Stimulated activated CD8-positive, alpha-beta memory T cell treated with anti-CD3 and anti-CD28 coated beads, Interleukin-12 subunit alpha, Interleukin-12 subunit beta, amount 100 ng/mL, for 24 hours (primary cell): ENCODE data around the gene PACSIN1.

Experiments used
- DNase-seq: peaks from one replicate; pipeline ENCODE4 v3.0.0-alpha.2; 2020; ENCODE audit errors: extremely low read depth

The PACSIN1 gene

DNA sequence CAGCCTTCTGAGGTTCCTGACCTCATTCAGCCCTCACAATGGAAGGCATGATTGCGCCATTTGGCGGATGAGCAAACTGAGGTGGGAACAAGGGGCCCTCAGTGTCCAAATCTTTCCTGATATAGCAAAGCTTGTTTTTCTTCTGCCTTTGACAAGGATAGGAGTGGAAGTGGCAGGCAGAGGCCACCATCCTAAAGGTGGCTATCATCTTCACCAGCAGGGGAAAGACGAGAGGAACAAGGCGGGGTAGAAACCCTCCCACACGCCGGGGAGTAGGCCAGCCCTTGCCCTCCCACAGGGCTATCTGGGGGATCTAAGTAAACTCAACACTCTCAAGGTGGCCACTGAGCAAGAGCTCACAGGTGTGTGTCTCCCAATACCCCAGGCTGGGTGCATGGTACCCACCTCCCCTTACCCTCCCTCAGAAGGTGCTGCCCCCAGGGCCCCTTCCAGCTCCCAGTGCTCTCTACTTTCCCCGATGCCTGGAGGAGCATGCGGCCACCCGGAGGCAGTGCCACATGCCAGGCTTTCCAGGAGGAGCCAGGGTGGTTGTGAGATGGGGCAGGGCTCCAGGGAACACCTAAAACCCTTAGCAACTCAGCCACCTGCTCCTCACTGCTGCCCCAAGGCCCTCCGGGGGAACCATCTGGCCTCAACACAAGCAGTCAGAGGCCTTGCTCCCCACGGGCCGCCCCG, 79.0 kb downstream of the PACSIN1 start:
- no peak for DNase-seq

DNA sequence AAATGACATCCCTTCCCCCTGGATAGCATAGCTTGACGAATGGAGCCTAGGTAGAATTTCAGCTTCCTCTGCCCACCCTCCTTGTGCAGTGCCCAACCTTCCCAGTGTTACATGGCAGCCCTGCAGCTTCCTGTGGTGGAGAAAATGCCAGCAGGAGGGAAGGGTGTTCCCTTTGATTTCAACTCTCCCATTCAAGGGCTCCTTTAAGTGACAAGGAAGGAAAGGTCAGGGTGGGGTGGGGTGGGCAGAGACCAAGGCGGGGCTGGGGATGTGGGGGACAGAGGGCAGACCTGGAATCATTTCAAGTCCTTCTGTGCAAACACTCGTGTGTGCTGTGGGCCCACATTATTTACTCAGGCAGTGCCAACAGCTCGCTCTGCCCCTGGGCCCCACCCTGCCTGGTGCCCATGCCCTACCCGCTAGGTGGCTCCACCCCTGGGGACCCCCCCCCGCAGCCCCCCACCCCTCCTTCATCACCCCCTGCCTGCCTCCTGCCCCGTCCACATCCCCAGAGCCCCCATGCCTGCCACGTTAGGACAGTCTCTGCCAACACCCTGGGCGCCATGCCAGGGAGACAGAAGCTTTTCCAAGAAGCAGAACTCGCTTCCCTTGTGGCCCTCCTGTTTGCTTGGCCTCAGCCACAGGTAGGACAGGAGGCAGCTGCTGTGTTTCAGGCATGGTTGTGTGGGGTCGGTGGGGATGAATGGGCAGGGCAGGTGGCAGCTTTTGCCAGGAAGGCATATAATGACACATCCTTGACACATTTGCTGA, 80.9 kb downstream of the PACSIN1 start:
- DNase-seq, result no peak

DNA sequence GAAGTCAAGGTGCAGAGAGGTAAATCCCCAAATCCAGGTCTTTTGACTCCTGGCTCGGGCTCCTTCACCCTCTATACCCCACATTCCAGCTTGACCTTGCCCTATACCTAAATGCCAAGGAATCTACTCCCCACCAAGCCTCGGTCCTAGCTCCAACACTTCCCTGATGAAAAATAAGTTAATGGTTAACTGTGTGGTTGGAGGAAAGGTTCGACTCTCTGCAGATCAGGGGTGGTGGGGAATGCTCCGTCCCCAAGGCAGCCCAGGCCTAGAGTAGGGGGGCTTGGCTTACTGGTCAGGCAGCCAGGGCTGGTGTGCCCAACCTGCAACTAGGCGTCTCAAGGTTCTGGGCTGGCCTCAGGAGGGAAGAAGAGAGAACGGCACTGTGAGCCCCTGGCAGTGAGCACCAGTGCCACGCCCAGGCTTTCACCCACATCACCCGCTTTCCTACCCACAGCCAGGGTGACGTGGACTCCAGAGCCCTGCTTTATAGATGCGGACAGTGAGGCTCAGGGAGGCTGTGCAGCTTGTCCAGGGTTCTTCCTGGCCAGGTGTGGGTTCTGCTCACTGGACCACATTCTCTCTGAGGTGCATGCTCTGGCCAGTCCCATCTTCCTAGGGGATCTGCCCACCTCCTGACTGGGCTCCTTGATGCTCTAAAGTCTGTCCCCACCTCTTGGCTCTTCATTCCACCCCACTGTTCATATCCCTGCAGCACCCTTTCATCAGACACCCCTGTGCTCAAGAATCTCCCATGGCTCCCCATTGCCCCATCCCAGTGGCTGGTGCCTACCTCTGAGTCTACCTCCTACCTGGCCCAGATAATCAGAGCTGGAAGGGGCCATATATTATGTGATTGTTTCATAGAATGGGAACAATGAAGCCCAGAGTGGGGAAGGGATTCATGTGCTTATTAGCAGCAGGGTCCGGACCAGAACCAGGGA, 82.1 kb downstream of the PACSIN1 start:
- no peak for DNase-seq

DNA sequence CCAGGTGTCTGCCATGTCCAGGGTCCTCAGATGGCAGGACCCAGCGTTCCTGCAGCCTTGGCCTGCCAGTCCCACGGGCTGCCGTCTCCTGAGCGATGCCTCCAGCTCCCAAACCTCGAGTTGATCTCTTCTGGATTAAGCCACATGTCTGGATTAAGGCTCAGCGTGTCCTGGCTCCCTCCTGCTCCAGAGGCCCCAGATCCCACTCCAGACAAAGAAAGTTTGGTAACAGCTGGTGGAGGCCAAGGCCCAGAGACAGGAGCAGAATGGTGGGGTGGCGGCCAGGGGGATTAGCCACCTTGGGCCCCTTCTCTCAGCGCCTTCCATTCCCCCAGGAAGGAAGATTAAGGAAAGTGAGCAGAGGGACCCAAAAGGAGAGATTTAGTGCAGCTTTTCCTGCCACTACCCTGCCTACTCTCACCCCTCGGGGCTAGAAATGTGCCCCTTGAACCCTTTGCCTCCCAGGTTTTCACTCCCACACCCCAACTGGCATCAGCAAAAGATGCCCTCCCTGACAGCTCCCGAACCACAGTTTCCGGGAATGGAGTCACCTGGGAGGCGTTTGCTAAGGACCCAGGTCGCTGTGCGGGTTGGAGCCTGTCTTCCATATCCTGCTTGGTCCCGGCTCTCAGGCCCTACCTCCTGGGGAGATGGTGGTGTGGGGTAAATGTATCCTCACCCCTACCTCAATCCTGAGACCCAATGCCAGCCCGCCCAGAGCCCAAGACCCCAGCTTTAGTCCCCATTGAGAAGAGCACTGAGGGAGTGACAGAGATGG, 83.3 kb downstream of the PACSIN1 start:
- no peak for DNase-seq

DNA sequence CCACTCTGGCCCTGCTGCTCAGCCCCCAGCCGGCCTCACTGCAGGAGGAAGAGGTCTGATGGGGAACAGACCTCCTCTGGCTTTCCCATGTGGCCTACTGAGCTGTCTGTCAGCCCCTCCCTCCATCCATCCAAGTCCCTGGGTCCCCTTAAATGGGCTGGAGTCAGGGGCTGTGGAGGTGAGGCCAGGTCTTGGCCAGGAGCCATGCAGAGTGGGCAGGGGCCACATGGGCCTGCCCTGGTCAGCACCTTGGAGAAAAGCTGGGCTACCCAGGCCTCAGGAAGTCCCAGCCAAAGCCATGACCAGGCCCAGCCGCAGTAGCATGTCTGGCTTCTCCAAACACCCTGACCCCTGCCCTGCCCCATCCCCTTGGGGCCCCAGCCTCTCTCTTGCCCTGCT, 83.9 kb downstream of the PACSIN1 start:
- no peak for DNase-seq

DNA sequence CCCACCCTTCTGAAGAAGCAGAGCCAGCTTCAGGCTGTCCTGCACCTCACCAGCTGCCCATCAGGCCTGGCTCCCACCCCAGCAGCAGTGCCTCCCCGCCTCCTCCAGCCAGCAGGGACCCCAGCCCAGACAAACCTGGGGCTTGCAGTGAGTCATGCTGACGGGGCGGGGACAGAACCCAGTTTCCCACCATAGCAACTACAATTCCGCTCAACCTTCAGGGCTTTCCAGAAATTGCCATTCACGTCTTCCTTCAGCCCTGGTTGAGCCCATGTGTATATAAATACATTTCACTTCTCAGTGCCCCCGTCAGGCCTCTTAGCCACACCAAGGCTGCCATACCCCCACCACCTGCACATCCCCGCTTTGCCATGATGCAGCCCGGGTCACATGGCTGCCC, 85.8 kb downstream of the PACSIN1 start:
- DNase-seq, result no peak

DNA sequence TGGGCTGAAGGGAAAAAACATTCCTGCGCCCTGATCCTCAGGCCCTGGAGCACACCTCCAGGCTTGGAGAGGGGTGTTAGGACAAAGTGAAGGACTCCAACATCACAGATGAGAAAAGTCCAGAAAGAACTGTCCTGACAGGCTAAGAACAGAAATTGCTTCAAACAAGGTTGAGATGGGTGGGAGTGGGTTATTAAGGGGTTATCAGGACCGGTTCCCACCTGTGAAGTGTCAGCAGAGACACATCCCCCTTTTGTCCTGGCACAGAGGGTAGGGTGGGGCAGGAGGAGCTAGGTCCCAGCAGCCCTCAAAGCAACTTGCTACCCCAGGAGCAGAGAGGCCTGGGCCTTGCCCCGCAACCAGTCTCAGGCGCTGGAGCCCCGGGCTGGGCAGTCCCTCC, 86.7 kb downstream of the PACSIN1 start:
- DNase-seq, result no peak

DNA sequence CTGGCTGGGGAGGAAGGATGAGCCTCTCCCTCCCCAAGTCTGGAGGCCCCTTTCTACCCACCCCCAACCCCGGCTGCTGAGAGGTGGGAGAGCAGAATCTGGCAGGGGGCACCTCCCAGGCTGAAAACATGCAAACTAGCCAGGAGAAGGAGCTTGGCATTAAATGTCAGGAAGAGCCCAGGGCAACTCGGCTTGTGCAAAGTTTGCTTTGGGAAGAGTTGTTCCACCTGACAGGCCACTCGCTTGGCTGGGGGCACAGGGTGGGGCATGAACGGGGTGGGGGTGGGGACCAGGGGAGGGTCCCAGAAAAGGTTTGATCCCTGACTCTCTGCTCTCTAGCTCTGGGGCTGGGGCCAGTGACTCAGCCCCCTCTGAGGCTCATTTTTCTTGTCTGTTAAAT, 87.3 kb downstream of the PACSIN1 start:
- DNase-seq, result no peak

DNA sequence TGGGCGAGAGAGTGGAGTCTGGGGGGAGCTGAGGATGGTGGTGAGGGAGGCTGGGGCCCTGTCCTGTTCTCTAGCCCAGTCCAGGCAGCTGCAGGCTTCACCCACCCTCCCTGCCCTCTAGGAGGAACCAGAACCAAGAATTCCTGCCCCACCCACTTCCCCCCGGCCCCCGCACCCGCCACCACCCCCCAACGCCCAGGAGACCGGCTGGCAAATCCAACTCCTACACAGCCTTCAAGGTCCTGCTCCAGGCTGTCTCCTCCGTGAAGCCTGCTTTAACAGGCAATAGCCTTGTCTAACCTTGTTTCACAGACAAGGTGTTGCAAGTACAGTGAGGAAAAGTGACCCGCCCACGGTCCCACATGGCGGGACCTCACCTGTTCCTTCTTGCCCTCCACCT, 87.9 kb downstream of the PACSIN1 start:
- no peak for DNase-seq

DNA sequence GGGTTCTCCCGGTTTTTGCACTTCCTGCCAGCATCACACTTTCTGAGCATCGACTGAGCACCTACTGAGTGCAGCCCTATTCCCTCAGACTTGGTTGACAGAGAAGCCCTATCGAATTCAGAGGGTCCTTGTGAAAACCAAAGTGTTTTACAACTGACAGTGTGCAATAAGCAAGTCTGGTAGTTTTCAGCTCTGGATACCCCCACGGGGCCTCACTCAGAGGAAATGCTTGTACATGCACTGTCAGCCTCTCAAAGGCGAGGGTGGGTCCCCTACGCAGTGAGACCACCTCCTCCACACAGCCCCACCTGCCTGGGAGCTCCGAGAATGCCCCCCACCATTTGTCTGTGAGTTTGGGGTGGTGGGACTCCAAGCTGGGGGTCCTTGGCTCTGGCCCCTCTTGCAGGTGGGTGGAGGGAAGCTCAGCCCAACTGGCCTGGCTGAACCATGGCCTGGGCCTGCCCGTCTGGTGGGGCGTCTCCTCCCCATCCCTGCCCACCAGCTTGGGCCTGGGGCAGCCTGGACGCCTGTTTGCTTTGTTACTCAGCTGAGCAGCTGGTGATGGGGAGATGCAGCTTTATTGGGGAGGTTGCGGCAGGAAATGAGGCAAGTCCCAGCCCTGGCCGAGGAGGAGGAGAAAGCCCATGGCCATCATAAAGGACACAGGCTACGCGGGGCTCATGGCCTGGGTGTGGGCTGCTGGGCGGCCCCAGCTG, 88.6 kb downstream of the PACSIN1 start:
- no peak for DNase-seq

DNA sequence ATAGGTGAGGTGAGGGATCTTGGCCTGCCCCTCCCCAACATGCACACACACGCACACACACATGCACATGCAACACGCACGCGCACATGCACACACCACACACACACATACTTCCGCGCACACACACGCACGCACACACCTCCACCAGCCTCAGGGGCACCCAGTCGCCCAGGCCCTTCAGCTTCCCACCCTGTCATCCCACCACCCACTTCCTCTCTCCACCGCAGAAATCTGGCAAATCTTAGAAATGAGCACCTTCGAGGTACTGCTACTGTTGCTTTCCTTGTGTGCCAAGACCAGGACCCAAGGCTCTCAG, 89.1 kb downstream of the PACSIN1 start:
- no peak for DNase-seq

DNA sequence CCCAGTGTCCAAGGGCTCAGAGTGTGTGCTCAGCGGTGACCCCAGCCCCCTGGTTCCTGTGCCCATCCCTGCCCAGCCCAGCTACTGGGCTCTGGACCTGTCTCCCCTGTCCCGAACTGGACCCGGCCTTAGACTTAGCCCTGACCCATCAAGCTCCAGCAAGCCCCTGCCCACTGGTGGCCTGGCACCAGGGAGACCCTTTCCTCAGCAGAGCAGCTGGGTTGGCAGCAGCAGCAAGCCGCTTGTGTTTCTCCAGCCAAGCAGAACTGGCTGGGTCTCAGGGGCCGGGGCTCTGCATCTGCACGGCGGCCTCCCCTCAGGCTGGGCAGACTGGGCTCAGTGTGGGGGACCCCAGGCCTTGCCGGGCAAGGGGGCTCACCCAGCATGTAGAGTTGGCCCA, 89.5 kb downstream of the PACSIN1 start:
- no peak for DNase-seq

DNA sequence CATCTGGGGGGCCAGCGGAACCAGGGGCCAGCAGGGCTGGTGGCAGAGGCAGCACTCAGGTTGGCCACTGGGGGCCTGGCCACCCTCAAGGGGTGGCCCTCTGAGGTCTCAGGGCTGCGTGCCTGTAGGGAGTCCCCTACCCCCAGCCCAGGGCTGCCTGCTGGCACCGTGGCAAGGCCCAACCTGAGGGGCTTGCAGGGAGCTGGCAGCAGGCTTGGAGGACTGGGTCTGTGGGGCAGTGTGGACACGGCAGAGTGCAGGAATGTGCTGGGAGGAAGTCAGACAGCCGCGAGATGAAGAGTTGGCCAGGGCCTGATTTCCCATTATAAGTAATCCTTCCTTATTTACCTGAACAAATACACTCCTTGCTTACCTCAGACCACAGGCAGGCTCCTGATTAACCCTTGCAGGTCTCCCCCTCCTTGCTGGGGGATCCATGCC, 90.2 kb downstream of the PACSIN1 start, which contains the start of gene SPDEF:
SPDEF (minus strand) TSS at position 299 of the 441 bp plus-strand sequence. CDS start 11,874 bp downstream, outside the sequence.
- DNase-seq, result no peak

DNA sequence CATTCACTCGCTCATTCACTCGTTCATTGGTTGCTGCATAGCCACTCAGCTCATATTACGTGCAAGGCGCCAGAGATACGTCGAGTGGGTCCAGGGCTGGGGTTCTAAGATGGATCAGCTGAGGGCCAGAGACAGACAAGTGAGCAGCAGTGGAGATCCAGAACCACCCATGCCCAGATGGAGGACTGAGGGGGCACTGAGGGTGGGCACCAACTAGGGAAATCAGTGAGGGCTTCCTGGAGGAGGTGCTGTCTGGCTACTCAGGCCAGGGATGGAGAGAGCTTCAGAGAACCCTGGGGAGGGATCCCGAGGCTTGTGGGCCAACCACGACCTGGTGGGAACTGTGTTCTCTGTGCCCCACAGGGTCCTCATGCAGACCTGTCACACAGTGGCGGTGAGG, 90.6 kb downstream of the PACSIN1 start:
- DNase-seq, result no peak

DNA sequence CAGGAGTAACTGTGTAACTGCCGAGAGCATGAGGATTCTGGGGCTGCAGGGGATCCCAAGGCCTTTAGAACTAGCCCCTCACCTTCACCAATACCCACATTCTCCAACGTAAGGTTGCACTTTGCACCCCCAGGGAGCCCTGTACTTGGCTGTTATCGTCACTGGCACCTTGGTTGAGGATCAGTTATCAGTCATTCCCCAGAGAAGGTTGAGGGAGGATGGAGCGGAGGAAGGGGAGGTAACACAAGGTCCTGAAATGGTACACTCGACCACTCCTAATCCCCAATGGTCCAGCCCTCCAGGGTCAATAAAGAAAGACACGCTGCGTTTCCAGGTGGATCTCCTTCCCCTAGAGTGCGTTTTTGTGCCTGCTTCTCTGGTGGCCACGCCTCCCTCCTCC, 91.4 kb downstream of the PACSIN1 start:
- DNase-seq, result no peak

DNA sequence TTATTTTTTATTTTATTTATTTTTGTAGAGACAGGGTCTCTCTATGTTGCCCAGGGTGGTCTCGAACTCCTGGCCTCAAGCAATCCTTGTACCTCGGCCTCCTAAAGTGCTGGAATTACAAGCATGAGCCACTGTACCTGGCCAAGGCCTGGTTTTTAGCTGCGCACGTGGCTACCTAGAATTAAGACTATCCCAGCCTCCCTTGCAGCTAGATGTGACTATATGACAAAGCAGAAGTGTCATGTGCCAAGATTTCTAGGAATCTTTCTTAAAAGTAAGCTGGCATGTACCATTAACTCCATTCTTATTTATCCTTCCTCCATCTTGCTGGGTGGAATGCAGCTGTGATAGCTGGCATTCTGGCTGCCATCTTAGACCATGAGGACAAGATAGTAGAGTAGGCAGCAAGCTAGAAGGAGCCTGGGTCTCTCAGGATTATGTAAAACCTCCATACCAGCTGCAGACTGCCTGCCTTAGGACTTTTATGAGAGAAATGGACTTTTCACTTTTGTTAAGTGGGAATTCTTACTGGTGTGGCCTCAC, 92.4 kb downstream of the PACSIN1 start:
- no peak for DNase-seq

DNA sequence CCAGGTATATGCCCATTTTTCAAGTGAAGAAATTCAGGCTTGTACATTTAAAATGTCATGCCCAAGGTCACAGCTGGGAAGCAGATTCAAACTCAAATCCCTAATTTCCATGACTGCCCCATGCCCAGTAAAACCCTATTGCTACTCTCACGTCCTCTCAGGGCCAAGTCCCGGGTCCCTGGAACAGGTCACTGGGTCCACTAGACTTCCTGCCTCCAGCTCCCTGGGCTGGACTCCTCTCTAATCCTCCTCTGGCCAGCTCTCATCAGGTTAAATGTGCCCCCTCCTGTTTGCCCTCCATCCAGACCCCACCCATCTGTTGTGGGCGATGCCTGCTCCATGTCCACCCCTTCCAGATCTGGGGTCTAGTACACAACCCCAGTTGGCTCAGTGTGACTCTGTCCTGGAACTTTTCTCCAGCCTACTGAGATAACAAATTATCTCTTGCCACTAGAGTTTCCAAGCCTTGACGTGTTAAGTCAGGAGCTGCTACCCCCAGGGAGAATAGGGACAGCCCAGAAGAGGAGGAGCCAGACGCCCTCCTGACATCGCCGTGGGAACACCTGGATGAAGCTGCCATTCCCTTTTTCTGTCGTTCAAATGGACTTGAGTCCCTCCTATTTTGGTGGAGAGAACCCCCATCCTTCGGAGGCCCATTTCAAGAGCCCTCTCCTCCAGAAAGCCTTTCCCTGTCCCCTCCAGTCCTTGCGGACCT, 93.9 kb downstream of the PACSIN1 start:
- DNase-seq, result no peak

DNA sequence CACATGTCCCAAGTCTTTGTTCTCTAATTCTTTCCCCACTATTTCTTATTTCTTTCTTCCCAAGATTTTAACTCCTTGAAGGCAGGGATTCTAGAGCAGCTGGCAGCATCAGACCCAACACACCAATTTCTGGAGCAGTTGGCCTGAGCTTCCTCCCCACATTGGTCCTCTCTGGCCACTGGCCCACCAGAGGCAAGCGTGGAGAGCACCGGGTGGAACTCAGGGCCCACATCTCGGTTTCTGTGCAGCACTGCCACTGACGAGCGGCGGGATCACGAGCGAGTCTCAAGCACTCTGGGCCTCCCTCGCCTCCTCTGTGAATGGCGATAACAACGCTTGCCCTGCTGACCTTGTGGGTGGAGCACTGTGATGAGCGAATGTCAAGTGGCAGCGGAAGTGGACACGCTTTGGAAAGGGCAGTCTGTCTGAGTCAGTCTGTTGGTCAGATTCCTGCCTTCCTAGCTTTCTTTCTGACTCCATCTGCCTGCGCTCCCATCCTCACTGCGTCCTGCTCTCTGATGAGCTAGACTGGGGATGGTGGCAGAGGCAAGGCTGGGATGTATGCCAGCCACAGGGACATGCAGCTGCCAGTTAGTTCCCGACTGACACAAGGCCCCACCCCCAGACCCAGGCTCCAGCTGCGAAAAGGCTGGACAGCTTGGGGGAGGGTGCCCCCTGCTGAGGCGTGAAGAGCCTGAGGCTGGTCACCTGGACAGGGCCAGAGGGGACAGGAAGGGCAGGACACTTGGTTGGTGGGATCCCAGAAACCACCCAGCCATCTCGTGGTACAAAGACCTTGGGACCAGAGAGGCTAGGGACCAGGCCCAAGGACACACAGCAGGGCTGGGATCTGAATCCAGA, 94.7 kb downstream of the PACSIN1 start:
- no peak for DNase-seq

DNA sequence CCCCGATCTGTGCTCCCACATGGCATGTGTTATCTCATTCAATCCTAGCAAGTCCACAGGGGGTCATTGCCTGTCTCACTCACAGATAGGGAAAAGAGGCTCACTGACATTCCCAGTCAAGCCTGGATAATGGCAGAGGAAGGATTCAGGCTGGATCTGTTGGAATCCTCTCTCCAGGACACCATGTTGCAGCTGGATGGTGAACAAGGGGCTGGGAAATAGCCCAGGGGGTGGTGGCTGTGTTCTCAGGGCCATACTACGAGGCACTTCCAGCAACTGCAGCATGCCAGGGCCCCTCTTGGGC, 95.3 kb downstream of the PACSIN1 start:
- DNase-seq, result no peak
